ENCODE results near the gene ATG4D.

ATG4D gene

DNA sequence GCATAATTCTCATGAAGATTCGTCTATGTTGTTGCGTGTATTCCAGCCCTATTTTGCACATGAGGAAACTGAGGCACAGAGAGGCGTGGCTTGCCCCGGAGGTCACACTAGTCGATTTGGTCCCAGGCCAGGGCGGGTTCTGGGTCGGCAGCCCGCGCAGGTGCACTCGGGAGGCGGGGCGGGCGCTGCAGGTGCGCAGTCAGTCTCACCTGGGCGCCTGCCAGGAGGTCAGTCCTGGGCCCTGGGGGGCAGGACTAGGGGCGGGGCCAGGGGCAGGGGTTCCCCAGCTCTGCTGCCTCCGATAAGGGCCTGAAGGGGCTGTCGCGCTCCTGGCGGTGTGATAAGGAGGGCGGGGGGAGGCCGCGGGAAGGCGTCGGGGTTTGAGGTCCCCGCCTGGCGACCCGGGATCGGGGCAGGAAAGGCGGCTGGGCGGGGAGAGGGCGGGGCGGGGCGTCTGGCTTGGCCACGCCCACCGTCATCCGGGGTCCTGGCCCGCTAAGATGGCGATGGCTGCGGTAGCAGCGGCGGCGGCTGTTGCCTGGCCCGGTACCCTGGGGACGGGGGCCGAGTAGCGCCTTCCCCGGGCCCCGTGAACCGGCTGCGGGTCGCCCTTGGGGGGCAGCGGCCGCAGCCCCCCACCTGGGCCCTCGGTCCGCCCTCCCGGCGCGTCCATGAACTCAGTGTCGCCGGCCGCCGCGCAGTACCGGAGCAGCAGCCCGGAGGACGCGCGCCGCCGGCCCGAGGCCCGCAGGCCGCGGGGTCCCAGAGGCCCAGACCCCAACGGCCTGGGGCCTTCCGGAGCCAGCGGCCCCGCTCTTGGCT is at the start of gene ATG4D:
TSS of gene ATG4D (plus strand) at position 485 of the 822 bp plus-strand sequence. CDS start at position 672, 187 bp downstream.
- DNase-seq, result peak; percentile 93

DNA sequence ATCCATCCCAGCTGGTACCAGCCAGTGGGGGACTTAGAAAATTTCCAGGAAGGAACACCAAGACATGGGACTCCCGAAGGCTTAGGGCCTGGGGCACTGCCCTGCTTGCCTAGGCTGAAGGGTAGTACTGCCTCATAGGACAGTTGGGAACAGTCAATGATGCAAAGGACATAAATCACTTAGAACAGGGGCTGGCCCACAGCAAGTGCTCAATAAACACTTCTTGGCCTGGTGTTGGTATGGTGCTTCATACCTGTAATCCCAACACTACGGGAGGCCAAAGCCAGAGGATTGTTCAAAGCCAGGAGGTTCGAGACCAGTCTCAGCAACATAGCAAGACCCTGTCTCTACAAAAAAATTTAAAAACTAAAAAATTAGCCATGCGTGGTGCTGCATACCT is 46.3 kb upstream of the ATG4D start:
- DNase-seq, result no peak

DNA sequence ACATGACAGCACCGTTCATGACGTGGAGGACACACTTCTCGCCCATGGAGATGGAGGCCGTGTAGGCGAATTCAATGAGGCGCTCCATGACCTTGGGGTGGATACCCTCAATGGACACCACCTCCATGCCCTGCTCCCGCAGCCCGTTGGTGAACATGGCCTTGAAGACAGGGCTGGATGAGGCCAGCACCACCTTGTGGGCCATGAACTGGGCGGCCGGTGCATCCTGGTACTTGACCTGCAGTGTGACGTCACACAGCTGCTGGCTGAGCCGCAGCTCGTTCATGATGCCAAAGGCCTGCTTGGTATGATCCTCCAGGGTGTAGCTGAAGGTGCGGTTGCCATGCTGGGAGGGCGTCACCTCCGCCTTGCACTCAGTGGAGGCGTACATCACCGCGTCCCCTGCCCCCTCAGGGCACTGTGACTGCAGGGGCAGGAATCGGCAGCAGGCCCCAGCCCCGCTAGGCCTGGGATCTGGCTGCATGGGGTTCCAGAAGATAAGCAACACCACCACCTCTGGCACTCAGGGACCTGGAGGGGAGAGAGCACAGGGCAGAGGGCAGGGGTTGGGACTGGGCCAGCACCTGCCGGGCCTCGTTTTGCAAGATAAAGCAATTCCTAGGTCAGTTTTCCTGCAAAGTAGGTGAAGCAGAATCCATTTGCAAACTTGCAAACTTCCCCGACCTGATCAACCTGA is 44.0 kb upstream of the ATG4D start:
- no peak for DNase-seq

DNA sequence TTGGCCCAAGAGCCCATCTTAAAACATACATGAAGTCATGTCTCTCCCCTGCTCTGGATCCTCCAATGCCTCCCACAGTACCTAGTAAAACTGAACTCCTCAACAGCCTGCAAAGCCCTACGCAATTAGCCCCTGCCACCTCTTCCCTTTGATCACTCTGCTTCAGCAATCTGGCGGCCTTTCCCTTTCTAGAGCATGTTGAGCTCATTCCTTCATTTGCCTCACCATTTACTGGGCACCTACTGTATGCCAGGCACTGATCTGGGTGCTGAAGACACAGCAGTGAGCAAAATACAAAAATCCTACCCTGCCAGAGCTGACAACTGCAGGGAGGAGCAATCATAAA is 43.5 kb upstream of the ATG4D start:
- DNase-seq, result no peak

DNA sequence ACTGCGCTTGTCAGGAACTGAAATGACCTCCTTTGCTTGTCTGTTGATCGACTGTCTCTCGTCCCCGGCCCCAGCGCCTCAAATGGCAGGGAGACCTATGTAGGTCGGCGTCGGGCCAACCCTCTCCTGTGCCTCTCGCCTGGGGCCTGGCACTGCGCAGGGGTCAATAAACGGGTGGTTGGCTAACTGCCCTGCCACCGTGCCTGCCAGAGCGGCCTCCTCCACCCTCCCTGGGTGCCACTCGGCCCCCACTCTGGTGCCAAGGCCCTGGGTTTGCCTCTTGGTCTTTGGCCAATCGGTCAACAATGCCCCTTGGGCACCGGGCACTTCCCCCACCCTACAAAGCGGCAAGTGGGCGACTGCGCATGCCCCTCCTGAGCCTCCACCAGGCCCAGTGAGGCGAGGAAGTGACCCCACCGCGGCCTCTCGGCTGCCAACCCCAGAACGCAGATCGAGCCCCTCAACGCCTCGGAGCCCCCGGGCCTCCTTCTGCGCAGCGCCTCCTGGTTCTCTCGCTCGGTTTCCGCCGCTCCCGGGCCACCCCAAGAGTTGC is 41.7 kb upstream of the ATG4D start:
- peak; percentile 89 for DNase-seq

DNA sequence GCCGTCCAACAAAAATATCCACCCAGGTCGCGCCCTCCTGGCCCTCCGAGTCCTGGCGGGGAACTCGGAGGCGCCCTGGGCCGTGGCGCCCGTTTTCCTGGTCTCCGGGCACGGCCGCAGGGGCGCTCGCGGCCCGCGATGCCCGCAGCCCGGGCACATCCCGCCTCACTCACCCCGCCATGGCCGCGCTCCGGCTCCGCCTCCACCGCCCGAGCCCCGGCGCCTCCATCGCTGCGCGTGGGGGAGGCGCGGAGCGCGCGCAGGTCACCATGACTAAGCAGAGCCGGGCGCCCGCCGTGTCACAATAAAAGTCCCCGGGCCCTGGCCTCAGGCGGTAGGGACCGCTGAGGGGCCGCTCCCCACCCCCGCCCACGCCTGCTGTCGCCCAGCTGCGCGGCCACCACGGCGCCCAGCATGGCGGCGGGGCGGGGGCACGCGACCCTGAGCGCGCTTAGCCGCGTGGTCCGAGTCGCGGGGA is 41.1 kb upstream of the ATG4D start:
- peak; percentile 98 for DNase-seq

DNA sequence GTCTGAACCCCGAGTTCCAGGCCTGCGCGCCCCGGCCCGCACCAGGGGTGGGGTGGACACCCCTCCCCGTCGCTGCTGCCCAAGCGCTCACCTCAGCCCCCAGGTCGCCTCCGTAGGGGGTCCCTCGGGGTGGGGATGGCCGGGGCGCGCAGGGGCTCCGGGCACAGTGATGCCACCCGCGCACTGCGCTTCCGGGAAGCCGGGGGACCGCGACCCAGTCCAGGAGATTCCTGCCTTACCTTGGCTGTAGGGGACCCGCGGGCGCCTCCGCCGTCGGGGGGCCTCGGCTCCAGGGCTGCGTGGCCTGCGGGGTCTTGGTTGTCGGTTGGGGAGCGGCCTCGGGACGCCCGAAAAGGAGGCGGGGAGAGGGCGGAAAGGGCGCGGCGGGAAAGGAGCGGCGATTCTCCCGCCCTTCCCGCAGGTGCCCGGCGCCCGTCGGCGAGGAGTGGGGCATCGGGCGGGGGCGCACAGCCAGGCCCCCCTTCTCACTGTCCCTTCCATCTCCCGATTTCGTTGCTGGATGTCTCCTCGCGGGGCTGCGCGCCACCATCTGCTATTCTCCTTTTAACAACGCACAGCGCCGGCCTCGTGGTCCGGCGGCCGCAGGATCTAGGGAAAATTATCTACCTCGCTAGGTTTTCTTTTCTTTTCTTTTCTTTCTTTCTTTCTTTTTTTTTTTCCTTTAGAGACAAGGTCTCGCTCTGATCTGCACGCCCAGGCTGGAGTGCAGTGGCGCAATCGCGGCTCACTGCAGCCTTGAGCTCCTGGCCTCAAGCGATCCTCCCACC is 40.5 kb upstream of the ATG4D start, which contains the start of gene KEAP1:
TSS of gene KEAP1 (minus strand) at position 355 of the 788 bp plus-strand sequence. CDS start 3,323 bp downstream, outside the sequence.
- DNase-seq, result peak; percentile 84

DNA sequence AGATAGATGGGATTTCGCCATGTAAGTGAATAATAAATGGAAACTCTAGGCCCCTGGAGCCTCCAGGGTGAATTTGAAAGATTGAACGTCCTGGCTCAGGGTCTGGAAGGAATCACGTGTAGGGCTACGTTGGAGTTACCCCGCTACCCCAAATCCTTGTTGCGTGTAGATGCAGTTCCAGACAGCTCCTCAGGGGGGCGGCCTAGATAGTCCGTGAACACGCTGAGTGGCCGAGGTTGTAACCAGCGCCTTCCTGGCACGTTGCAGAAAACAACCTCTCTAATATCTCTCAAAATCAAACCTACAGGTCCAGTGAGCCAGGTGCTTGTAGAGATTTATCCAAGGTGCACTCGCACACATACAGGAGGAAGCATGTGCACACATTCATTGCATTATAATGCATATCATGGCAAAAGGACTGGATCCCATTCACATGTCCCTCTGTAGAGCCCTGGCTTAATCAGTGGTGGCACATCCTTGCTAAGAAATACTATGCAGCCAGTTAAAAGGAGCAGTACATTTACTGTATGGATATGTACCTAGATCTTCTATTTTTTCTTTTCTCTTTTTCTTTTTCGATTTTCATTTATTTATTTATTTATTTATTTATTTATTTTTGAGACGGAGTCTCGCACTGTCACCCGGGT is 38.0 kb upstream of the ATG4D start:
- peak; percentile 82 for DNase-seq

DNA sequence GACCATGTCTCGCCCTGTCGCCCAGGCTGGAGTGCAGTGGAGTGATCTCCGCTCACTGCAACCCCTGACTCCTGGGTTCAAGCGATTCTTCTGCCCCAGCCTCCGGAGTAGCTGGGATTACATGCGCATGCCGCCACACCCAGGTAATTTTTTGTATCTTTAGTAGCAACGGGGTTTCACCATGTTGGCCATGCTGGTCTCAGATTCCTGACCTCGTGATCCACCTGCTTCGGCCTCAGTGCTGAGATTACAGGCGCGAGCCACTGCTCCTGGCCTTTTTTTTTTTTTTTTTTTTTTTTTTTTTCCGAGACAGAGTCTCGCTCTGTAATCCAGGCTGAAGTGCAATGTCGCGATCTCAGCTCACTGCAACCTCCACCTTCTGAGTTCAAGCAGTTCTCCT is 35.7 kb upstream of the ATG4D start:
- no peak for DNase-seq

DNA sequence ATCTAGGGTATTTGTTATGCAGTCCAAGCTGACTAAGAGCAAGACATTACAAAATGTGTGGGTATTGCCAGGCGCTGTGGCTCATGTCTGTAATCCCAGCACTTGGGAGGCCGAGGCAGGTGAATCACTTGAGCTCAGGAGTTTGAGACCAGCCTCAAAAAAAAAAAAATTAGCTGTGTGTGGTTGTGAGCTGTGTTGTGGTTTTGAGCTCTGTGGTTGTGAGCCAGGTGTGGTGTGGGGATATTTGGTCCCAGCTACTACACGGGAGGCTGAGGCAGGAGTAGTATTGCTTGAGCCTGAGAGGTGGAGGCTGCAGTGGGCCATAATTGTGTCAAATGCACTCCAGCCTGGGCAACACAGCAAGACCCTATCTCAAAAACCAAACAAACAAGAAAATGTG is 35.0 kb upstream of the ATG4D start:
- no peak for DNase-seq

DNA sequence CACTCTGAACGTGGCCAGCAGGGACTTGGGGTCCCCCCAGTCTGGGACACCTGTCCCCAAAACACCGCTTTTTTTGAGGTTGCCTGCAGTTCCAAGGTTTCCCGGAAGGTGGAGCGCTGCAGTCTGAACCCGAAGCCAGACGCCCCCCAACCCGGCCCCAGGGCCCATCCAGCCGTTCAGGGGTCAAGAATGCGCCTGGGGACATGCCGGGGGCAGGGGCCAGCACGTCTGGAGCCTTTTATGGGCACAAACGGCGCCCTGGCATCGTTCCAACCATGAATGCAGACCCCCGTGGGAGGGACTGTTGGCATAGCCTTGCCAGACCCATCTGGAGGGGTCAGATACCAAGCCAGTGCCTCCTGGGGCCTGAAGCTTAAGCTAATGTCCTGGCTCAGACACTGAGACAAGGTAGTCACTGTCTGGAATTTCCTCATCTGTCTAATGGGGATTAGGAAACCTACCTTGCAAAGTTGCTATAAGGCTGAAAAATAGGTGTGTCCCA is 33.4 kb upstream of the ATG4D start:
- peak; percentile 96 for DNase-seq

DNA sequence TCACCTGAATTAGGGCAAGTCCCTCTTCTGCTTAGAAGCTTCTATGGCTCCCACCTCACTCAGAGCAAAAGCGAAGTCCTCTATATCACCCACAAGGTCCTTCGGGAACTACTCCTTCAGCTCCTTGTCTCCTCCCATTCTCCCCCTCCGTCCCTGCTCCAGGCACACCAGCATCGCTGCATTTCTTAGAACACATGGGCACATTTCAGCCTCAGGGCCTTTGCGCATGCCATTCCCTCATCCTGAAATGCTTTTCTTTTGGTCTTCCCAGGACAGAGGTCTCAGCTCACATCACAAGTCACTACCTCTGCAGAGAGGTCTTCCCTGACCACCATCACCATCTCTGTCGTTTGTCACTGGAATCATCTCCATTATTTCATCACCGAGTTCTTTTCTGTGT is 30.5 kb upstream of the ATG4D start:
- no peak for DNase-seq

DNA sequence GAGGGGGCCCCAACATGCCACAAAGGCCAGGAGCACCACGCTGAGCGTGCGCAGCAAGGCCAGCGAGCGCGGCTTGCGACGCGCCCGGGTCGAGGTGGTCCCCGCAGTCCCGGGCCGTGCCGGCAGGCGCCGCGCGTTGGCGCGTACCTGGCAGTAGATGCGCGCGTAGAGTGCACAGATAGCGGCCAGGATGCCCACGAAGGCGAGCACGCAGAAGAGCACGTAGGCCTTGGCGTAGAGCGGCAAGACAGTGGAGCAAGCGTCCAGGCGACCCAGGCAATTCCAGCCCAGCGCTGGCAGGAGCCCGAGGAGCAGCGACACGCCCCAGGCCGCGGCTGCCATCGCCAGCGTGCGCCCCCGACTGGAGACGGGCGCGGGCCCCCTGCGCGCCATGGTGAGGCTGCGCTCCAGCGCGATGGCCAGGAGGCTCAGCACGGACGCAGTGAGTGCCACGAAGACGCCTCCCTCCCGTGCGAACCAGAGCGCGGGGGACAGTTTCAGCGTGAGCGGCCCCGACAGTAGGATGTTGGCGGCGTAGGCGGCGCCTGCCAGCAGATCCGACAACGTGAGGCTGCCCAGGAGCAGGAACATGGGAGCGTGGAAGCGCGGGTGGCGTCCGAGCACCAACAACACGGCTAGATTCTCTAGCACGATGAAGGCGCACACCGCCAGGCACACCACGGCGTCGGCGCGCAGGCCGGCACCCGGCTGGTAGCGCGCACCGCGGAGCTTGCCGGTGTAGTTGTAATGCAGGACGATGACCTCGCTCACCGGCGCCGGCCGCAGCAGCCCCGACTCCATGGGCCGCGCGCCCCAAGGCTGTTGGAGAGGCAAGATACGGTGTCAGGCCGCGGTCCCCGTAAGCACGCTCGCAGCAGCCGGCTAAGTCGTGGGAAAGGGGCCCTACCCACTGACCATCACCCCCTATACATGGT is 29.2 kb upstream of the ATG4D start:
- no peak for DNase-seq

DNA sequence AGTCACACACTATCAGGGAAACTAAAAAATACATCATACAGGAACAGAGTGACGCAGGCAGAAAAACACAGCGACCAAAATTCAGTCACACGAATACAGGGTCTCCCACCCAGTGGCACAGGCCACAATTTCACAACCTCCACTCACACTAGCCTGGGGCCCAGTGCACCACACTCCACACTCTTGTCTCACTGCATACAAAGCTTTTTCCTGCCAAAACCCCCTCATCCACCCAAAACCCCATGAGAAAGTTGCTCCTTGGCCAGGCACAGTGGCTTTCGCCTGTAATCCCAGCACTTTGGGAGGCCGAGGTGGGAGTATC is 27.7 kb upstream of the ATG4D start:
- no peak for DNase-seq

DNA sequence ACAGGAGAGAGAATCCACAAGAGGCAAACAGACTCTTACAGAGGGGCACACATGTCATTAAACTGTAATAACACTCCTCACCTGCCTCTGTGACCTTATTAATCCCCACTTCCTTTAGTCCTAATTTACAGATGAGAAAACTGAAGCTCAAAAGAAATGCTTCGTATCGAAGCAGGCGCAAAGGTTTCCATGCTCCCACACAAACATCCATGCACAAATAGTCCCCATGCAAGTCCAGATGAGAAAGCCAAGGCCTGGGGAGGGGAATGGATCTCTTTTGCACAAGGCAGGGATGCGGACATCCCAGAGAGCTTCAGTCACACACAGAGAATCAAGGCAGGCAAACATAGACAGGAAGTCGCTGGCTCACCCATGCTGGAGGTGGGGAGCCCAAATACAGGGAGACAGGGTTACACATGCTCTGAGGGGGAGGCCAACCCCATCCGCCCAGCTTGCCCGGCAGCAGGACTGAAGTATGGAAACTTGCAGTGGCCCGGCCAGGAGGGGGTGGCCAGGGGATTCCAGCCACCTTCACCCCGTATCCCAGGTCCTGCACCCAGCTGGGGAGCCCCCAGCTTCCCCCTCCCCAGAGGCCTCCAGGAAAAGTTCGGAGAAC is 26.9 kb upstream of the ATG4D start:
- peak; percentile 57 for DNase-seq

DNA sequence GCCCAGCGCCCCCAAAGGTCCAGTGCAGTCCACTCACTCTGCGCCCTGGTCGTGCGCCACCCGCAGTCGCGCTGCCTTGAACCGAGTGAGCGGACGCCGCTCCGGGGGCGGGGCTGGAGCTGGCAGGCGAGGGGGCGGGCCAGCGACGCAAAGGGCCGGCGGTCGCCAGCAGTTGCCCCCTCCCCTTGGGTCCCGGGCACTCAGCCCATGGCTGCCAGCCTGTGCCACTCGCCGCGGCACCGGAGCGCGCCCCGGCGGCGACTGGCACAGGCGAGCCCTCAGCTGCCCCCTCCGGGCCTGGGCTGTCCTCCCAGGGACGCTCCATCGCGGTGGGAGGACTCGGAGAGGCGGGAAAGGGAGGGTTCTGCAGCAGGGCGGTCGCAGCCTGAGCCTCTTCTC is 26.3 kb upstream of the ATG4D start, which contains the start of gene S1PR5:
TSS of gene S1PR5 (minus strand) at position 87 of the 399 bp plus-strand sequence. CDS start 2,436 bp downstream, outside the sequence.
- DNase-seq, result peak; percentile 78

DNA sequence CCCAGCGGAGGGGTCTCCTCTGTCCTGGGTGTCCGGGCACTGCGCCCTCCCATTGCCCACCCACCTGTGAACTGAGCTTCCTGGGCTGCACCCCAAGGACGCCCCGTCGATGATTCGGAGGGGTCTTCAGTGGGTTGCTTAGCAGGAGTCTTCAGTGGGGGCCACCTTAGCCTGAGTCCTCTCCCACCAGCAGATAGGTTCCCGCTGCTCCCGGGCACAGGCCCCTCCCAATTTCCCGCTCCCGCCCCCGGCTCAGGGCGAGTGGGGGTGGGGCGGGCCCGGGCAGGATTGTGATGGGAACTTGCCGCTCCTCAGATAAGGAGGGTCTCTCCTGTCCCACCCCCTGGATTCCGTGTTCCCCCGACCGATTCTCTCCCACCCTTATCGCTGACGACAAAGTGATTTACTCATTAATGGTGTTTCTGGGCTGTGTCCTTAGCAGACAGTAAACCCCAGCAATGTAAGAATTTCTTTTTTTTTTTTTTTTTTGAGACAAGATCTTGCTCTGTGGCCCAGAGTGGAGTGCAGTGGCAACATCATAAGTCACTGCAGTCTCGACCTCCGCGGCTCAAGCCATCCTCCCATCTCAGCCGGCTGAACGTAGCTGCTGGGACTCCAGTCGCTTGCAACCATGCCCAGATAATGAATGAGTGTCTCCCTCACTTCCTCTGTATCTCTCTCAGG is 25.8 kb upstream of the ATG4D start:
- DNase-seq, result peak; percentile 72

DNA sequence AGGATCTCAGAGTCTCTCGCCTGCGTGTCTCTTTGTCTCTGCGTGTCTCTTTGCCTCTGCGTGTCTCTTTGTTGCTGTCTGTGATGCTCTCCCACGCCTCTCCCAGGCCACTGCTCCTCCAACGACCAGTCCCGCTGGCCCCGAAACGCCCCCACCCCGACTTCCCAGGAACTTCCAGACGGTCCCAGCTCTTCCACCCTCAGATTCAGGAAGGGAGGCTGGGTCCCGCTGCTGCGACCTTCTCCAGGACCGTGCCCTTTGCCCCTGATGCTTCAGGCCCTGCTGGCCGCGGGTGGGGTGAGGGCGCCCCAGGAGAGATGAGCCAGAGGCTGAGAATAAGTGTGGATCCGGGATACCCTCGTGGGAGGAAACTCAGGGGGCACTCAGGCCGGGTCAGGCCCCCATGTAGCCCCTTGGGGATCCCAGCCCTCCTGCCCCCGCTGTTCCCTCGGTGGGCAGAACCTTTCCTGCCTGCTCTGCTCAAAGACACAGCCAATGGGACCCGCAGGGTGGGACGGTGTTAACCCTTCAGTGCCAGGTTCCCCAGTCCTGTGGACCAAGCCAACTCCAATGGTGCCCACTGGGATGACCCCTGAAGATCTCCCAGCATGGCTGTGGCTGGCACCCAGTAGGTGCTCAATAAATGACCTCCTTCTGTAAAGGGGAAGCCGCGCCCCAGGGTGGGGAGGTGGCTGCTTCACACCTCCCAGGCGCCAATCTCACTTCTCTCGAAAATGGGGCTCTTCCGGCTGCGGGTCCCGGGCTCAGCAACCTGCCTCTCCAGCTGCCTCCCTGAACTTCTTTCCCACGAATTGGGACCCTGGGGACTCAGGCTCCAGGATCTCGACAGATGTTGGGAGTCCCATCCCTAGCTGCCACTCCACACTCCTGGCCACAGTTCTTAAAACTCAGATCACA is 25.0 kb upstream of the ATG4D start:
- peak; percentile 24 for DNase-seq

DNA sequence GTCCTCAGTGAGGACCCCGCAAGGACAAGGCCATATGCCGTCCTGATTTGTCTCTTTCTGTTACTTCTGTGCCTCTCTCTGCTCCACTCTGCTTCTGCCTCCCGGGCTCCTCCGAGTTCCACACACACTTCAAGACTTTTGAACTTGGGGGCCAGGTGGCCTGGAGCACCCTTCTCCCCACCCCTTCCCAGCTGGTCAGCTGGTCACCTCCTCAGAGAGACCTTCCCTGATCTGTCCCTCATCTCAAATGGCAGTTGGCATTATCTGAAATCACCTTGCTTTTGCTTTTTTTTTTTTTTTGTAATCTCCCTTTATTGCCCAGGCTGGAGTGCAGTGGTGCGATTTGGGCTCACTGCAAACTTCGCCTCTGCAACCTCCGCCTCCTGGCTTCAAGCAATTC is 24.3 kb upstream of the ATG4D start:
- no peak for DNase-seq
